Endothelial cell of umbilical vein (primary cell): ENCODE results near the gene HRH2. TPM values are rescaled to one million over a fixed set of nuclear protein-coding genes. Genes with fewer than 3 reads are reported as not detected.

Experiments used
- BruUV-seq: library from RNA; stranded (reverse); fragments of 400-500 nt; replicated peaks from 2 replicates; lab custom pipeline; 2021; lab: Mats Ljungman, UMichigan
- CTCF ChIA-PET: fragments of 300-600, 350-600 bp; sonication (Branson Sonifier 250); formaldehyde crosslinking; loops from one replicate; lab custom pipeline; 2021; ENCODE audit warnings: antibody characterized with exemption, inconsistent platforms; lab: Charles Lee
- POLR2A ChIA-PET: fragments of 300-600, 350-600 bp; sonication (Branson Sonifier 250); formaldehyde crosslinking; loops from one replicate; lab custom pipeline; 2021; ENCODE audit warnings: antibody characterized with exemption, inconsistent platforms; lab: Charles Lee
- DNase-seq: peaks from one replicate; pipeline ENCODE4 v3.0.0-alpha.2; 2011; ENCODE audit warnings: low read depth, low spot score
- FAIRE-seq: peaks from 2 replicates; lab custom pipeline; 2011; peaks lifted over from hg19 to GRCh38; lab: Jason Lieb, UNC
- H2AFZ ChIP-seq: 2 replicates; pipeline ENCODE4 v1.6.0; 2012; ENCODE audit warnings: low read depth, low read length, control low read depth, inconsistent platforms
- H3K27ac ChIP-seq: 2 replicates; pipeline ENCODE4 v1.5.1; 2011; ENCODE audit warnings: low read depth, mild to moderate bottlenecking, control low read depth, low read length, moderate library complexity; ENCODE audit not compliant: insufficient read depth
- H3K27me3 ChIP-seq, 2 experiments: 2 replicates each; pipeline versions ENCODE4 v1.6.0 to v1.6.1; 2011; ENCODE audit warnings: low read length in 2 of 2, mixed read lengths in 1 of 2; ENCODE audit not compliant: control insufficient read depth in 2 of 2, insufficient read depth in 2 of 2
- H3K36me3 ChIP-seq, 2 experiments: 2 replicates in 1 of 2; 3 replicates in 1 of 2; pipeline ENCODE4 v1.5.1; 2011; ENCODE audit warnings: low read length in 2 of 2, mild to moderate bottlenecking in 1 of 2, moderate library complexity in 1 of 2; ENCODE audit not compliant: control insufficient read depth in 2 of 2, insufficient read depth in 2 of 2; ENCODE audit errors: extremely low read depth in 1 of 2
- H3K4me1 ChIP-seq: 3 replicates; pipeline ENCODE4 v1.5.1; 2011; ENCODE audit warnings: mild to moderate bottlenecking, low read length; ENCODE audit not compliant: control insufficient read depth, insufficient read depth; ENCODE audit errors: extremely low read depth
- H3K4me2 ChIP-seq: 2 replicates; pipeline ENCODE4 v1.6.1; 2011; ENCODE audit warnings: low read length, control low read depth, mixed read lengths; ENCODE audit not compliant: insufficient read depth
- H3K4me3 ChIP-seq, 3 experiments: fragments of 200-600 bp in 1 of 3; sonication (generic), shearing (Covaris generic) in 1 of 3; replicated peaks in 1 of 3; 2 replicates each; pipeline ENCODE4 v1.5.1; 2011 to 2016; ENCODE audit warnings: control low read depth in 3 of 3, low read length in 3 of 3, mild to moderate bottlenecking in 2 of 3, inconsistent platforms in 1 of 3, low read depth in 1 of 3, moderate library complexity in 1 of 3; ENCODE audit not compliant: insufficient read depth in 1 of 3
- H3K79me2 ChIP-seq: 2 replicates; pipeline ENCODE4 v1.6.0; 2012; ENCODE audit warnings: low read length, inconsistent platforms; ENCODE audit not compliant: control insufficient read depth, insufficient read depth
- H3K9ac ChIP-seq: replicated peaks from 2 replicates; pipeline ENCODE3; 2011; ENCODE audit warnings: low read length, control low read depth; ENCODE audit not compliant: insufficient read depth; ENCODE audit errors: extremely low read depth
- H3K9me1 ChIP-seq: replicated peaks from 3 replicates; pipeline ENCODE4 v1.6.0; 2011; ENCODE audit warnings: mild to moderate bottlenecking, low read length; ENCODE audit not compliant: control insufficient read depth, insufficient read depth; ENCODE audit errors: extremely low read depth
- H3K9me3 ChIP-seq: replicated peaks from 2 replicates; pipeline ENCODE4 v1.5.1; 2012; ENCODE audit warnings: low read length, inconsistent platforms; ENCODE audit not compliant: control insufficient read depth, insufficient read depth
- H4K20me1 ChIP-seq: replicated peaks from 2 replicates; pipeline ENCODE3; 2011; ENCODE audit warnings: mild to moderate bottlenecking, low read length; ENCODE audit not compliant: control insufficient read depth, insufficient read depth; ENCODE audit errors: extremely low read depth
- CTCF ChIP-seq, 2 donors: IDR thresholded peaks; 1 replicate in 1 of 2; 2 replicates in 1 of 2; pipeline ENCODE4 v1.5.1; 2011; ENCODE audit warnings: low read length in 2 of 2, mild to moderate bottlenecking in 2 of 2, moderate library complexity in 2 of 2, control low read depth in 1 of 2, inconsistent platforms in 1 of 2, low read depth in 1 of 2; ENCODE audit not compliant: insufficient read depth in 1 of 2; ENCODE audit errors: extremely low read depth in 1 of 2
- EZH2 ChIP-seq: IDR thresholded peaks from 2 replicates; pipeline ENCODE4 v1.6.1; 2012; ENCODE audit warnings: borderline replicate concordance, low read depth, mild to moderate bottlenecking, moderate library complexity, low read length, inconsistent platforms; ENCODE audit not compliant: severe bottlenecking
- FOS ChIP-seq: IDR thresholded peaks from 2 replicates; pipeline ENCODE4 v1.6.1; 2011; ENCODE audit warnings: mild to moderate bottlenecking, low read length, moderate library complexity, borderline replicate concordance; ENCODE audit not compliant: insufficient read depth
- GATA2 ChIP-seq: IDR thresholded peaks from 2 replicates; pipeline ENCODE4 v1.7.0; 2011; ENCODE audit warnings: low read depth, mild to moderate bottlenecking, moderate library complexity, mixed read lengths, low read length; ENCODE audit not compliant: insufficient read length, insufficient read depth
- JUN ChIP-seq: IDR thresholded peaks from 2 replicates; pipeline ENCODE4 v1.6.1; 2011; ENCODE audit warnings: borderline replicate concordance, low read depth; ENCODE audit not compliant: insufficient read length, insufficient read depth
- MAX ChIP-seq: IDR thresholded peaks from 2 replicates; pipeline ENCODE4 v1.6.1; 2011; ENCODE audit not compliant: insufficient read depth, insufficient read length
- MYC ChIP-seq: IDR thresholded peaks from one replicate; pipeline ENCODE4 v1.6.1; 2011; ENCODE audit warnings: mild to moderate bottlenecking, low read depth, low read length
- POLR2A ChIP-seq: IDR thresholded peaks from 2 replicates; pipeline ENCODE4 v1.6.1; 2012; ENCODE audit warnings: low read depth, mild to moderate bottlenecking, control low read depth, low read length
- POLR2AphosphoS5 ChIP-seq: IDR thresholded peaks from 2 replicates; pipeline ENCODE4 v1.6.1; 2012; ENCODE audit warnings: low read depth, mild to moderate bottlenecking, control low read depth, low read length, moderate library complexity; ENCODE audit not compliant: insufficient read depth
- dilution Hi-C: fragments of 300-500 bp; cut with MboI; formaldehyde crosslinking; loops from one replicate; pipeline ENCODE4 v1.15.0; 2019; ENCODE audit warnings: low sequenced_read_pairs; ENCODE audit not compliant: extremely low pct_ligation_motif_present
- intact Hi-C: fragments of 100-400 bp; cut with micrococcal nuclease; formaldehyde crosslinking; loops from one replicate; pipeline ENCODE4 v1.10.0; 2022
- polyA plus RNA-seq, 4 experiments: library from polyadenylated mRNA; depleted of rRNA in 3 of 4; stranded (reverse) in 3 of 4; unstranded in 1 of 4; fragments of >200 nt; gene quantifications; 2 replicates each; pipeline versions ENCODE4 v1.2.1 to v1.2.3, GENCODE V29; 2011 to 2012; ENCODE audit warnings: missing spikeins in 1 of 4
- total RNA-seq: library from RNA; stranded (reverse); gene quantifications from 2 replicates; pipeline ENCODE4 v1.2.3, GENCODE V29; 2021

HRH2 gene
- total and polyA plus RNA-seq, 2 donors (not counting 3 experiments of a cell fraction or from before 2014, with no cell fraction given) = not detected

GRCh38 chr5:175610381-175610780 lies 47.5 kb upstream of the HRH2 start:
- Histone ChIP-seq H3K4me3 (no peak overlapping the region), H2AFZ (no peak overlapping the region), H4K20me1 (no peaks in the 10 kb centered on the region), H3K9me1 (no peaks in the 10 kb centered on the region), H3K9ac (no peak overlapping the region), H3K9me3 (peaks cover 6% of the 10 kb centered on the region), H3K4me1 (no peaks in the 10 kb centered on the region), H3K79me2 (no peaks in the 10 kb centered on the region), H3K36me3 (no peaks in the 10 kb centered on the region), H3K4me2 (no peak overlapping the region), H3K27me3 (no peaks in the 10 kb centered on the region), H3K27ac (no peak overlapping the region)
- FAIRE-seq (no peak), DNase-seq (no peak)
- dilution Hi-C loops = no loop called here
- TF ChIP-seq MYC = no peak
- TF ChIP-seq GATA2 = no peak
- no peak for TF ChIP-seq CTCF (IDR thresholded peaks at IDR 0.05; ENCODE audit: extremely low read depth in 1 of 2, insufficient read depth in 1 of 2, low read depth in 1 of 2, low read length in 2 of 2)
- no peak for TF ChIP-seq MAX
- no peak for TF ChIP-seq POLR2AphosphoS5
- no peak for TF ChIP-seq EZH2
- TF ChIP-seq JUN = no peak
- TF ChIP-seq POLR2A = no peak
- no peak for TF ChIP-seq FOS
- intact Hi-C loops = no loop called here
- CTCF ChIA-PET = no interaction called here
- BruUV-seq = no TSS peak
- POLR2A ChIA-PET = no interaction called here
